SJCRH30 (cell line): ENCODE data around the gene TSPAN2. TPM values are rescaled to one million over a fixed set of nuclear protein-coding genes. Genes with fewer than 3 reads are reported as not detected.
"Not testable (repeated sequence)": the region's sequence is repeated elsewhere in the genome, so short reads cannot be mapped to it uniquely, and the experiment has no call there.

Source experiments
- DNase-seq, 2 experiments: peaks; one replicate each; pipeline ENCODE4 v3.0.0-alpha.2; 2015 to 2020
- H3K27ac ChIP-seq: fragments of 250-450 bp; sonication (Bioruptor Pico); 2 replicates; pipeline ENCODE4 v1.5.1; 2020; ENCODE audit warnings: mild to moderate bottlenecking, moderate library complexity
- H3K27me3 ChIP-seq: fragments of 250-450 bp; sonication (Bioruptor Pico); 2 replicates; pipeline ENCODE4 v1.5.1; 2020; ENCODE audit warnings: mild to moderate bottlenecking, moderate library complexity
- H3K36me3 ChIP-seq: fragments of 250-450 bp; sonication (Bioruptor Pico); 2 replicates; pipeline ENCODE4 v1.5.1; 2020; ENCODE audit warnings: mild to moderate bottlenecking, moderate library complexity
- H3K4me1 ChIP-seq: fragments of 250-450 bp; sonication (Bioruptor Pico); 2 replicates; pipeline ENCODE4 v1.5.1; 2020; ENCODE audit warnings: mild to moderate bottlenecking, moderate library complexity
- H3K4me3 ChIP-seq: fragments of 250-450 bp; sonication (Bioruptor Pico); 2 replicates; pipeline ENCODE4 v1.5.1; 2020; ENCODE audit warnings: mild to moderate bottlenecking, moderate library complexity
- H3K9me3 ChIP-seq: fragments of 250-450 bp; sonication (Bioruptor Pico); replicated peaks from 2 replicates; pipeline ENCODE4 v1.5.1; 2020; ENCODE audit warnings: mild to moderate bottlenecking, moderate library complexity
- total RNA-seq: library from RNA; depleted of rRNA; stranded (reverse); fragments of >200 nt; shearing (Covaris generic); gene quantifications from 2 replicates; pipeline ENCODE4 v1.2.3, GENCODE V29; 2014

Gene TSPAN2
- total RNA-seq, 1 experiment from 2014 or later: 0.02 TPM

DNA sequence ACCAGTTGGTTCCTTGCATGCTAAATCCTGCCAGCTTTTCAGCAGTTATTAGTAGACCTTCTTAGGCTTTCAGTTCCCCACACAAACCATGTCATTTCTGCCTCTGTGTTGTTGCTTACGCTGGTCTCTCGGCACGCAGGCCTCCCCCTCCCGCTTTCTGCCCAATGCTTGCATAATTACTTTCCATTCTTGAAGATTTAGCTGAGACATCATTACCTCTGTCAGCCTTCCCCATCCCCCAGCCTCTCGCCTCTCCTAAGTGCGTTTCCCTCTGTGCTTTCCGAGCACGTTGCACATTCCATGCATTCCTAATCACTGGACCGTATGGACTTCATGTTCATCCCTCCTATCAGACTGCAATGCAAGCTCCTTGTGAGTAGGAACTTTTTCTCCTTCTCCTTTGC, 32.9 kb downstream of the TSPAN2 start:
- H3K4me3 ChIP-seq: no peak overlapping the region
- H3K27me3 ChIP-seq: peaks cover 5% of the 10 kb centered on the region; the same call in 1 of the 2 replicates
- H3K9me3 ChIP-seq: no peaks in the 10 kb centered on the region
- H3K4me1 ChIP-seq: no peaks in the 10 kb centered on the region
- H3K27ac ChIP-seq: no peak overlapping the region
- no peaks in the 10 kb centered on the region for H3K36me3 ChIP-seq
- DNase-seq: no peak

DNA sequence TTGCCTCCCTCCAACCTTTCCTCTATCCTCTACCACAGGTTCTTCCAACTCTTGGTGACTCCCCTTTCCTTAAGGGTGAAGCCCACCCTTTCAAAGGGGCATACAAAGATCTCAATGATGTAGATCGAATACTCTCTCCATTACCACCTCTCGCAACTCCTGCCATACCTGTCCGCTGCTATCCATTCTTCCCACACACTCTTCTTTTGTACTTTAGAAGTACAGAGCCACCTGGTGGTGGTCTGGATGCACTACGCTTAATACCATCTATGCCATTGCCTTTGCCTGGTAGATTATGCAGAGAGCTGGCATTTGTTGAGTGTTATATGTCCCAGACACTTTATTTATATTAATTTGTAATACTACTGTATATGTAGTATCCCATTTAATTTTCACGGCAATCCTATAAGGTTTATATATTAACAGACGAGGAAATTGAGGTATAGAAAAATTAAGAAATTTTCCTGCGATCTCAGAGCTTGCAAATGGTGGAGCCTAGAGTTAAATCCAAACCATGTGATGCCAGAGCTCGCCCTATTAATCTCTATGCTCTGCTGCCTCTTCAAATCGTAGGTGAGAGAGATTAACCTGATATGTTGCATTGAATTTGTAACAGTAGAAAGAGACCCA, 36.7 kb downstream of the TSPAN2 start:
- Histone ChIP-seq H3K4me3 (no peak overlapping the region), H3K27me3 (peaks cover 5% of the 10 kb centered on the region; the same call in 1 of the 2 replicates), H3K36me3 (no peaks in the 10 kb centered on the region), H3K9me3 (no peaks in the 10 kb centered on the region), H3K4me1 (no peaks in the 10 kb centered on the region), H3K27ac (no peak overlapping the region)
- DNase-seq: peak; percentile 45 to 74

DNA sequence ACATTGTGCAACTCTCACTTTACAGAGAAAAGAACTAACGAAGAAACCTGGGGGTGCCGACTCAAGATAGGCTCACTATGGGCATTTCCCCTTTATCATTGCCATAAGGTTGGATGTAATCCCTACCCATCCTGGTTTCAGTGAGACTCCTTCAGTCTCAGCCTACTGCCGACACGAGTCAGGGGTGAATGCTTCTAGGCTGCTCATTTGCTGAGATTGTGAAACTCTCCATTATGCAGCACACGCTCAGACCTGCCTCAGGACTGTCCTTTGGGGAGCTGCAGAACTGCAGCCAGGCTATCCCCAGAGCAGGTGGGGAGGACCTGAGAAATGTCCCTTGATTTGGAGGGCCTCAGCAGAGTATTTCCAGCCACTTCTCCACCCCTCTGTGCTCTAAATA, 37.5 kb downstream of the TSPAN2 start:
- H3K4me3 ChIP-seq: no peak overlapping the region
- no peak for DNase-seq

DNA sequence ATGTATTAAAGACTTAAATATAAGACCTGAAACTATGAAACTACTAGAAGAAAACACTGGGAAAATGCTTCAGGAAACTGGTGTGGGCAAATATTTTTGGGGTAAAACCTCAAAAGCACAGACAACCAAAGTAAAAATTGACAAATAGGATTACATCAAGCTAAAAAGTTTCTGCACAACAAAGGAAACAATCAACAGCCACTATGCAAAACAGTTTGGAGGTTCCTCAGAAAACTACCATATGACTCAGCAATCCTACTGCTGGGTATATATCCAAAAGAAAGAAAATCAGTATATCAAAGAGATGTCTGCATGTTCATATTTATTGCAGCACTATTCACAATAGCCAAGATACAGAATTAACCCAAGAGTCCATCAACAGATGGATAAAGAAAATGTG, 42.6 kb downstream of the TSPAN2 start:
- H3K27me3 ChIP-seq: no peaks in the 10 kb centered on the region
- no peak overlapping the region for H3K4me3 ChIP-seq
- H3K4me1 ChIP-seq: no peaks in the 10 kb centered on the region
- H3K27ac ChIP-seq: no peak overlapping the region
- H3K36me3 ChIP-seq: no peaks in the 10 kb centered on the region
- H3K9me3 ChIP-seq: no peaks in the 10 kb centered on the region
- no peak for DNase-seq

More for the DNA sequence above, 37.5 kb downstream of the TSPAN2 start:
- peaks cover 5% of the 10 kb centered on the region; the same call in 1 of the 2 replicates for H3K27me3 ChIP-seq
- no peaks in the 10 kb centered on the region for H3K4me1 ChIP-seq
- no peaks in the 10 kb centered on the region for H3K9me3 ChIP-seq
- H3K36me3 ChIP-seq: no peaks in the 10 kb centered on the region
- no peak overlapping the region for H3K27ac ChIP-seq

DNA sequence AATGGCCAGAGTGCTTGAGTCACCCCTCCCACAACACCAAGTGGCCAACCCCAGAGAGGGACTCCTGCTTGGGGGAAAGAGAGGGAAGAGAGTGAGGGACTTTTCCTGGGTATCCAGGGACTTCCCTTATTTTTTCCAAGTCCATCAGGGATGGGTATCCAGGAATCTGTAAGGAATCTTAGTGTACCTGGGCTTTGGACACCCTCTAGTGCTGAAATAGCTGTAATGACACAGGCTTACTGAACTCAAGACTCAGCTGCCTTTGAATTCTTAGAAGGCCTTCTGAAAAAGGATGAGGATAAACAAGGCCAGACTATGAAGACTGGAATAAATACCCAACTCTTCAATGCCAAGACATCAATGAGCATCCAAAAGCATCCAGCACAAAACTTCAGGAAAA, 47.6 kb downstream of the TSPAN2 start:
- peak in 1 of 2 experiments; percentile 41 for DNase-seq
- Histone ChIP-seq H3K9me3 (no peaks in the 10 kb centered on the region), H3K27me3 (no peaks in the 10 kb centered on the region), H3K27ac (no peak overlapping the region), H3K4me1 (no peaks in the 10 kb centered on the region), H3K36me3 (no peaks in the 10 kb centered on the region), H3K4me3 (no peak overlapping the region)

DNA sequence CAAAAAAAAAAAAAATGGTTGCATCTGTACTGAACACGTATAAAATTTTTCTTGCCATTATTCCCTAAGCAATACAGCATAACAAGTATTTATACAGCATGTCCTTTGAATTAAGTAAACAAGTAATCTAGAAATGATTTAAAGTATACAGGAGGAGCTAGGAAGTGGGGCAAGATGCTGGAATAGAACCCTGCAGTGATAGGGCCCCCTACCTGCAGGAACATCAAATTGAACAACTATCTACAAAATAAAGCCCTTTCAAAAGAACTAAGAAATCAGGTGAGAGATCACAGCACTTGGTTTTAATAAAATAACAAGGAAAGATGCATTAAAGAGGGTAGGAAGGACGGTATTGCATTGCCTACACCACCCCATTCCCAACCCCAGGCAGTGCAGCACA, 48.8 kb downstream of the TSPAN2 start:
- H3K9me3 ChIP-seq: no peaks in the 10 kb centered on the region
- no peaks in the 10 kb centered on the region for H3K4me1 ChIP-seq
- no peak for DNase-seq
- H3K36me3 ChIP-seq: no peaks in the 10 kb centered on the region
- H3K4me3 ChIP-seq: no peak overlapping the region
- H3K27me3 ChIP-seq: no peaks in the 10 kb centered on the region
- H3K27ac ChIP-seq: no peak overlapping the region

DNA sequence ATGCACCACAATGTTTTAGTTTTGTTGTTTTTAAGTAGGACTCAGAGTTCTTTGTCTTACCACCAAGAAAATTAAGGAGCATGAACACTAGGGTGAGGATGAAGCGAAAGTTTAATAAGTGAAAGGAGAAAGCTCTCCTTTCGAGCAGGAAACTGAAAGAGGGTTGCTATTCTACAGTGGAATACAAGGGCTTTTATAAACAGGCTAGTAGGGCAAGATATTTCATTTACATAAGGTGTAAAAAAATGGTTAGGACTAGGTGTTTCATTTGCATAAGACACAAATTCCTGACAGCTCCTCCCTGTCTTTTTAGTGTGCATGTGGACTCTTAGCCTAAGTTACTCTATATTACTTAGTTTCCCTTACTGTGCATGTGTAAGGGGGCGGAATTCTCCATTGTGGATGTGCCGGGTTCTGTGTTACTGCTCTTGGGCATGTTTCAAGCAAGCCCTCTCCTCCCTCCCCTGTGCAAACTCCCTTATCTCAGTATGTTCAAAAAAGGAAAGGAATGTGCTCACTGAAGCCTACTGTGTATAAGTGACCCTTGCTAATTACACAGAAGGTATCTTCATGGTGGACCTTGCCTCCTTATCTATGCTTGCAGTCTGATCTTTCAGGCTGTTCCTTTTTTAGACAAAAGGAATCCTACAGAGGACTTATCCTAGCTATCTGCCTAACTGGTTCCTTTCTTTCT, 52.3 kb downstream of the TSPAN2 start:
- Histone ChIP-seq H3K27me3 (no peaks in the 10 kb centered on the region), H3K4me3 (no peak overlapping the region), H3K9me3 (no peaks in the 10 kb centered on the region), H3K27ac (no peak overlapping the region), H3K36me3 (no peaks in the 10 kb centered on the region), H3K4me1 (no peaks in the 10 kb centered on the region)
- no peak for DNase-seq

DNA sequence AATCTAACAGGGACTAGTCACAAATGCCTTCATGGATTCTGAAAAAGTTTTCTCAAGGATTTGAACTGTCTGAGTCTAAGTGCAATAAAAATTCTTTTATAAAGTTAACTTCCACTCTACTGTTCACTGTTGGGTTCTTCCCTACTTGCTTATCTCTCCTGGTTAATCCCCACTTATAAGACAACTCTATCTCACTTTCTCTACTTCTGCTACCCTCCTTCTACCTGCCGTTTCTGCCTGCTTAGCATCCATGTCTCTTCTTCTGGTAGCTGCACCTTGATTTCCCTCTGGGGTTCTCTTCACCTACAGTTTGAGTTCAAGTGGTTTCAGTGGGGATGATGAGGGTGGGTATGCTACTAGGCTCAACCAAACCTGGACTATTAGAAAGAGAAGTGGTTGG, 53.7 kb downstream of the TSPAN2 start:
- Histone ChIP-seq H3K4me3 (no peak overlapping the region), H3K36me3 (no peaks in the 10 kb centered on the region), H3K27ac (no peak overlapping the region), H3K9me3 (no peaks in the 10 kb centered on the region), H3K4me1 (no peaks in the 10 kb centered on the region), H3K27me3 (no peaks in the 10 kb centered on the region)
- no peak for DNase-seq

DNA sequence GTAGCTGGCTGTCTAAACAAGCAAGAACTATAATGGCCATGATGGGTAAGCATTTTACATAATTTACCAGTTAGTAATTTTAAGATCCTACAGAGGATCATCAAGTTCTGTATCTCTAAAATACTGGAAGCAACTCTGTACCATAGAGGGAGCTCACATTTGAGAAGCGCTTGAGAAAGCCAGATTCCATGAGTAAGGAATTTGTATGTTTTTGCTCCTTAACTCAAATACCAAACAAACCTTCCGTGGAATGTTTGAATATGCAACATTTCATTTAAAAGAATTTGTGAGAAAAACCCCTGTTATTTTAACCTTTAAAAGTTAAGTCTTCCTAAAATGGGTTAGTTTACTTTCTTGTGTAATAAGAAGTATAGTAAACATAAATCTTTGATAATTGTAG, 57.7 kb downstream of the TSPAN2 start:
- DNase-seq: no peak
- H3K36me3 ChIP-seq: no peaks in the 10 kb centered on the region
- H3K9me3 ChIP-seq: no peaks in the 10 kb centered on the region
- no peaks in the 10 kb centered on the region for H3K4me1 ChIP-seq
- H3K4me3 ChIP-seq: no peak overlapping the region
- no peak overlapping the region for H3K27ac ChIP-seq
- peaks cover 9% of the 10 kb centered on the region; the same call in 1 of the 2 replicates for H3K27me3 ChIP-seq

DNA sequence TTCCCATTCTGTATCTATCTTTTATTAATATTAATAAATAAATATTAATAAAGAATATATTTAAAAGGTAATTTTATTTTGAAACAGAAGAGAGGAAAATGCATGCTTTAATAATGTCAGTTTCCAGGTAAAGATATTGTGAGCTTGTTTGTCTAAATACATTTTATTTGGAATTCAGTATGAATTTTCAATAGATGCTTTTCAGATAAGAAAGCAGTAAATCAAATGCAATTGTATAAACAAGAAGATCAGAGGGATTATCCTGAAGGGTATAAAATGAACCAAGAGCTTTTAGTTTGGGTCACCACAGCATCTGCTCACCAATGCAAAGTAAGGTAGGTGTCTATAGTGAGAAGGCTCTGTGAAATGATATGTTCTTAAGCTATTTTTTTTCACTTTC, 59.8 kb downstream of the TSPAN2 start, which contains the start of gene TSHB:
Gene TSHB, plus strand, starts transcription at position 301 of the 400 bp plus-strand sequence. CDS start 3,537 bp downstream, outside the sequence.
- H3K27me3 ChIP-seq: peaks cover 9% of the 10 kb centered on the region; the same call in 1 of the 2 replicates
- H3K4me3 ChIP-seq: no peak within 1 kb of the TSS
- no peaks in the 10 kb centered on the region for H3K9me3 ChIP-seq
- no peaks in the 10 kb centered on the region for H3K36me3 ChIP-seq
- H3K27ac ChIP-seq: no peak within 1 kb of the TSS
- H3K4me1 ChIP-seq: no peaks in the 10 kb centered on the region
- DNase-seq: no peak

DNA sequence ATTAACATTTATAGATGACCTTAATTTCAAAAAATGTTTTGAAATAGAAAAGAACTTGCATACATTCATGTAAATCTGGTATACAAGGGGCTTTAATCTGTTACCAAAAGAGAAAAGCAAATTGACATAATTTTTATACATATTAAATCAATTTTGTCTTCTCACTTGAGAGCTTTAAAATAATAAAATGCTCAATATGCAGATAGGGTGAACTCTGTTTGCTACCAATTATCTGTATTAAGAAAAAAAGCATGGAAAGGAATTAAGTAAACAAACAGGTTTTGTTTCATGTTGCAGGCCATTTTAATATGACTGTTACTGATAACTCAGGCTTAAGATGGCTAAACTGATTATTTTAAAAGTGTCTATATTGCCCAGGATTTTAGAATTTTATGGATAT, 65.7 kb downstream of the TSPAN2 start:
- no peaks in the 10 kb centered on the region for H3K9me3 ChIP-seq
- no peaks in the 10 kb centered on the region for H3K4me1 ChIP-seq
- no peaks in the 10 kb centered on the region for H3K36me3 ChIP-seq
- no peak for DNase-seq
- no peaks in the 10 kb centered on the region for H3K27me3 ChIP-seq
- H3K4me3 ChIP-seq: no peak overlapping the region
- no peak overlapping the region for H3K27ac ChIP-seq

DNA sequence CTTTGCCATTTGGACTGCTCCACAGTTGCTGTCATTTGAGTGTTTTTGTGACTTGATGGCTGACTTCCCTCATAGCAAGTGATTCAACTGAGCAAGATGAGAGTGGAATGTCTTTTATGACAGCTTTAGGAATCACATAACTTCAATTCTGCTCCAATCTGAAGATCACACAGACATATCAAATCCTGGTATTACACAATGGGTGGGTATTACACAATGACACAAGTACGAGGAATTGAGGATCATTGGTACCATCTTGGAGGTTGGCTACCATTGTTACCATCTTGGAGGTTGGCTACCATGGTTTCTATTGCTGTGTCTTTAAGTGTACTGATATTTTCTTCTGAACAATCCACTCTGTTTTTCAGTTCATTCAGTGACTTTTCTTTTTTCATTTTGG, 68.2 kb downstream of the TSPAN2 start:
- Histone ChIP-seq H3K27me3 (no peaks in the 10 kb centered on the region), H3K4me3 (no peak overlapping the region), H3K9me3 (no peaks in the 10 kb centered on the region), H3K27ac (no peak overlapping the region), H3K4me1 (no peaks in the 10 kb centered on the region), H3K36me3 (no peaks in the 10 kb centered on the region)
- DNase-seq: no peak

DNA sequence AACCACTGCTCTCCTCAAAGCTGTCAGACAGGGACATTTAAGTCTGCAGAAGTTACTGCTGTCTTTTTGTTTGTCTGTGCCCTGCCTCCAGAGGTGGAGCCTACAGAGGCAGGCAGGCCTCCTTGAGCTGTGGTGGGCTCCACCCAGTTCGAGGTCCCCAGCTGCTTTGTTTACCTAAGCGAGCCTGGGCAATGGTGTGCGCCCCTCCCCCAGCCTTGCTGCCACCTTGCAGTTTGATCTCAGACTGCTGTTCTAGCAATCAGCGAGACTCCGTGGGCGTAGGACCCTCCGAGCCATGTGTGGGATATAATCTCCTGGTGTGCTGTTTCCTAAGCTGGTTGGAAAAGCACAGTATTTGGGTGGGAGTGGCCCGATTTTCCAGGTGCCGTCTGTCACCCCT, 69.8 kb downstream of the TSPAN2 start:
- H3K4me3 ChIP-seq, H3K27me3 ChIP-seq, DNase-seq, H3K4me1 ChIP-seq, H3K27ac ChIP-seq, H3K36me3 ChIP-seq, H3K9me3 ChIP-seq: not testable (repeated sequence)

DNA sequence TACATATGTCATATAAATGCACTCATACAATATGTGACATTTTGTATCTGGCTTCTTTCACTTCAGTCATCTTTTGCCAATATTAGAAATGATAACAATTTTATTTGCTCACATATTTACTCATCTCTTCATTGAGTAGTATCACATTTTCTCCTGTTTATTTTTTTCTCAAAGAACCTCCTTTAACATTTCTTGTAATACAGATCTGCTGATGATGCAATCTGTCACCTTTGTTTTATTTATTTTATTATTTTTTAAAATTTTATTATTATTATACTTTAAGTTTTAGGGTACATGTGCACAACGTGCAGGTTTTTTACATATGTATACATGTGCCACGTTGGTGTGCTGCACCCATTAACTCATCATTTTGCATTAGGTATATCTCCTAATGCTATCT, 75.5 kb downstream of the TSPAN2 start:
- Histone ChIP-seq H3K27ac (no peak overlapping the region), H3K4me3 (no peak overlapping the region), H3K36me3 (no peaks in the 10 kb centered on the region), H3K27me3 (no peaks in the 10 kb centered on the region), H3K9me3 (no peaks in the 10 kb centered on the region), H3K4me1 (no peaks in the 10 kb centered on the region)
- no peak for DNase-seq

DNA sequence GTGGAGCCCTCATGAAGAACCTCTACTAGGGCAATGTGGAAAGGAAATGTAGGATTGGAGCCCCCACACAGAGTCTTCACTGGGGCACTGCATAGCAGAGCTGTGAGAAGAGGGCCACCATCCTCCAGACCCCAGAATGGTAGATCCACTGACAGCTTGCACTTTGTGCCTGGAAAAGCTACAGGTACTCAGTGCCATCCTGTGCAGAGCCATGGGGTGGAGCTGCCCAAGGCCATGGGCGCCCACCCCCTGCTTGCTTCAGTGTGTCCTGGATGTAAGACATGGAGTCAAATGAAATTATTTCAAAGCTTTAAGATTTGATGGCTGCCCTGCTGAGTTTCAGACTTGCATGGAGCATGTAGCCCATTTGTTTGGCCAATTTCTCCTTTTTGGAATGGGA, 76.9 kb downstream of the TSPAN2 start:
- Histone ChIP-seq H3K36me3 (no peaks in the 10 kb centered on the region), H3K27me3 (no peaks in the 10 kb centered on the region), H3K4me1 (no peaks in the 10 kb centered on the region), H3K9me3 (no peaks in the 10 kb centered on the region), H3K27ac (no peak overlapping the region), H3K4me3 (no peak overlapping the region)
- no peak for DNase-seq

DNA sequence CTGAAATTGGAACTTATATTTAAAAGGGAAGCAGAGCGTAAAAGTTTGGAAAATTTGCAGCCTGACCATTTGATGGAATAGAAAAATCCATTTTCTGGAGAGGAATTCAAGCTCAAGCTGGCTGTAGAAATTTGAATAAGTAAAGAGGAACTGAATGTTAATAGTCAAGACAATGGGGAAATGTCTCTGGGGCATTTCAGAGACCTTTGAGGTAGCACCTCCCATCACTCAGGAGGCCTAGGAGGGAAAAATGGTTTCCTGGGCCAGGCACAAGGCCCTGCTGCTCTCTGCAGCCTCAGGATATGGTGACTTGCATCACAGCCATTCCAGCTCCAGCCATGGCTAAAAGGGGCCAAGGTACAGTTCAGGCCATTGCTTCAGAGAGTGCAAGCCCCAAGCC, 77.3 kb downstream of the TSPAN2 start:
- H3K27me3 ChIP-seq: no peaks in the 10 kb centered on the region
- H3K9me3 ChIP-seq: no peaks in the 10 kb centered on the region
- H3K4me1 ChIP-seq: no peaks in the 10 kb centered on the region
- no peak for DNase-seq
- H3K36me3 ChIP-seq: no peaks in the 10 kb centered on the region
- H3K4me3 ChIP-seq: no peak overlapping the region
- H3K27ac ChIP-seq: no peak overlapping the region
